Stromal cell of bone marrow (primary cell): ENCODE measurements around the gene AP2A2.

Experiments
- DNase-seq: peaks from one replicate; pipeline ENCODE4 v3.0.0-alpha.2; 2012; ENCODE audit warnings: low read depth

AP2A2 gene

GRCh38 chr11:996681-997080 is 71.0 kb downstream of the AP2A2 start:
- DNase-seq: no peak

- no peak for DNase-seq
These were observed 72.2 kb downstream of the AP2A2 start for GRCh38 chr11:997907-998306.

- no peak for DNase-seq
These were observed 73.3 kb downstream of the AP2A2 start for GRCh38 chr11:999009-999408.

GRCh38 chr11:1000357-1001278 is 74.9 kb downstream of the AP2A2 start:
- DNase-seq: no peak

GRCh38 chr11:1001617-1002405 is 76.1 kb downstream of the AP2A2 start:
- no peak for DNase-seq

GRCh38 chr11:1002406-1002984 is 76.8 kb downstream of the AP2A2 start:
- DNase-seq: no peak

- DNase-seq: no peak
These were observed 77.5 kb downstream of the AP2A2 start for GRCh38 chr11:1003159-1003558.

GRCh38 chr11:1005928-1006327 is 80.3 kb downstream of the AP2A2 start:
- no peak for DNase-seq

- DNase-seq: no peak
These were observed 81.1 kb downstream of the AP2A2 start for GRCh38 chr11:1006762-1007161.

GRCh38 chr11:1007279-1007678 is 81.6 kb downstream of the AP2A2 start:
- no peak for DNase-seq

GRCh38 chr11:1008001-1008802 is 82.5 kb downstream of the AP2A2 start:
- no peak for DNase-seq

GRCh38 chr11:1008803-1009145 is 83.1 kb downstream of the AP2A2 start:
- no peak for DNase-seq

GRCh38 chr11:1009371-1009770 is 83.7 kb downstream of the AP2A2 start:
- DNase-seq: no peak

GRCh38 chr11:1009991-1010390 is 84.3 kb downstream of the AP2A2 start:
- no peak for DNase-seq

- DNase-seq: no peak
These were observed 85.1 kb downstream of the AP2A2 start for GRCh38 chr11:1010551-1011319.

GRCh38 chr11:1011320-1011698 is 85.6 kb downstream of the AP2A2 start:
- no peak for DNase-seq

GRCh38 chr11:1012291-1012690 is 86.6 kb downstream of the AP2A2 start:
- no peak for DNase-seq

GRCh38 chr11:1012740-1013630 is 87.3 kb downstream of the AP2A2 start:
- no peak for DNase-seq

GRCh38 chr11:1013631-1013935 is 87.9 kb downstream of the AP2A2 start:
- no peak for DNase-seq

GRCh38 chr11:1014276-1014675 is 88.6 kb downstream of the AP2A2 start:
- DNase-seq: no peak

- no peak for DNase-seq
These were observed 89.4 kb downstream of the AP2A2 start for GRCh38 chr11:1015064-1015463.
